Pancreas (tissue), 10 donors: ENCODE results near the gene IFT22. TPM values are rescaled to one million over a fixed set of nuclear protein-coding genes. Genes with fewer than 3 reads are reported as not detected.

Experiments
- ATAC-seq, 4 donors: fragments of 200-7000 bp; cut with Tn5 transposase; one replicate each; pipeline versions ENCODE4 v1.8.0 to v1.9.1; 2020; ENCODE audit warnings: mild to moderate bottlenecking in 4 of 4, moderate library complexity in 4 of 4
- DNase-seq, 6 donors: peaks; one replicate each; pipeline ENCODE4 v3.0.0-alpha.2; 2020
- FAIRE-seq: peaks from 2 replicates; lab custom pipeline; 2012; peaks lifted over from hg19 to GRCh38; lab: Jason Lieb, UNC
- H3K27ac ChIP-seq, 4 donors: fragments of 200-600 bp; sonication (generic); 1 replicate in 3 of 4; 2 replicates in 1 of 4; pipeline versions ENCODE4 v1.5.0 to v1.8.0; 2020
- H3K27me3 ChIP-seq, 4 donors: fragments of 200-600 bp; one replicate each; pipeline ENCODE4 v1.8.0; 2021
- H3K36me3 ChIP-seq, 3 donors: fragments of 200-600 bp; sonication (generic) in 1 of 3; one replicate each; pipeline versions ENCODE4 v1.5.0 to v1.8.0; 2020 to 2021
- H3K4me1 ChIP-seq, 3 donors: fragments of 200-600 bp; one replicate each; pipeline ENCODE4 v1.8.0; 2021
- H3K4me3 ChIP-seq, 4 donors: fragments of 200-600 bp; sonication (generic) in 2 of 4; one replicate each; pipeline versions ENCODE4 v1.5.0 to v1.8.0; 2020 to 2021
- H3K9me3 ChIP-seq, 4 donors: fragments of 200-600 bp; one replicate each; pipeline ENCODE4 v1.8.0; 2021
- CTCF ChIP-seq, 4 donors: fragments of 200-600 bp; sonication (generic) in 3 of 4; IDR thresholded peaks; one replicate each; pipeline versions ENCODE4 v1.5.0 to v1.8.0; 2021; ENCODE audit warnings: antibody characterized with exemption in 4 of 4
- WGBS, 2 donors: extraction: QIAGEN DNeasy Blood & Tissue Kit; methylation state at CpG; one replicate each; pipeline ENCODE4 v1.1.7; 2013; 5-methylcytosine and 5-hydroxymethylcytosine counted together
- intact Hi-C, 3 donors: fragments of 100-400 bp; cut with DNase I; formaldehyde crosslinking; loops; one replicate each; pipeline versions ENCODE4 v1.11.1 to v1.14.2; 2022
- polyA plus RNA-seq, 2 donors: library from polyadenylated mRNA; stranded (reverse); fragments of 200-250 nt; gene quantifications; one replicate each; pipeline ENCODE4 v1.2.3, GENCODE V29; 2013
- total RNA-seq, 6 donors: library from RNA; stranded (reverse); fragmentation: NEBNext Ultra II Directional in 4 of 6; extraction: Animal tissue kit (Norgen Biotek cat#: 25700) in 4 of 6; gene quantifications; one replicate each; pipeline versions ENCODE4 v1.2.1 to v1.2.4, GENCODE V29; 2021 to 2023
- donor health status: healthy with polysubstance abuse.
- donor health status: DM: no; HTN: no; CAD: no; lungs with moderate emphysema.
- donor health status: DM: no; HTN: no; CAD: no.
- donor health status: control.
- donor health status: control.
- donor health status: Bipolar disorder and iron deficiency.
- donor health status: DM: yes; HTN: yes; CAD: no.
- donor health status: DM: no; HTN: no; CAD: no.
- donor health status: DM: no; HTN: no; CAD: no.
- donor health status: DM: yes; HTN: yes; CAD: no.

Gene IFT22
- total and polyA plus RNA-seq, 8 donors: 10.4 to 22.9 (median 13.3) TPM

GRCh38 chr7:101319401-101319800 is 2.2 kb downstream of the IFT22 start:
- Histone ChIP-seq H3K4me3 (no peak overlapping the region), H3K27ac (no peak overlapping the region), H3K9me3 (no peaks in the 10 kb centered on the region), H3K36me3 (peaks cover 0 to 7% (median 0%) of the 10 kb centered on the region in 3 donors), H3K4me1 (peaks cover 0 to 5% (median 4%) of the 10 kb centered on the region in 3 donors), H3K27me3 (no peaks in the 10 kb centered on the region)
- no peak for TF ChIP-seq CTCF (IDR thresholded peaks at IDR 0.05)
- no peak for FAIRE-seq
- no peak for DNase-seq
- intact Hi-C loops: no loop called here
- no peak for ATAC-seq
- 63 to 67% methylated on average over 5 of the region's 5 CpGs for WGBS, 2 donors

- intact Hi-C loops: no loop called here
- Histone ChIP-seq H3K4me1 (no peaks in the 10 kb centered on the region), H3K4me3 (no peak overlapping the region), H3K27ac (no peak overlapping the region), H3K9me3 (no peaks in the 10 kb centered on the region), H3K36me3 (peaks cover 0 to 7% (median 0%) of the 10 kb centered on the region in 3 donors), H3K27me3 (no peaks in the 10 kb centered on the region)
- peak in 1 of 6 donors; percentile 46 for DNase-seq
- no peak for FAIRE-seq
- peak; percentile 45 to 71 (median 50) for TF ChIP-seq CTCF (IDR thresholded peaks at IDR 0.05)
- peak in 2 of 4 donors; percentile 60 to 71 for ATAC-seq
- 0 to 9% methylated on average over 1 of the region's 1 CpG for WGBS, 2 donors
Observed at GRCh38 chr7:101315336-101315735, 6.3 kb downstream of the IFT22 start.

- peak; percentile 97 to 99 (median 98) for ATAC-seq
- TF ChIP-seq CTCF (IDR thresholded peaks at IDR 0.05): no peak
- no peaks in the 10 kb centered on the region for H3K27me3 ChIP-seq
- no peaks in the 10 kb centered on the region for H3K36me3 ChIP-seq
- peak; percentile 84 to 94 (median 89) for DNase-seq
- no peaks in the 10 kb centered on the region for H3K4me1 ChIP-seq
- peak overlapping the region; percentile 30 to 63 (median 58) for H3K4me3 ChIP-seq
- 5% methylated on average over 47 to 62 of the region's 62 CpGs for WGBS, 2 donors
- H3K9me3 ChIP-seq: no peaks in the 10 kb centered on the region
- intact Hi-C loops: no loop called here
- FAIRE-seq: no peak
- peak overlapping the region in 3 of 4 donors; percentile 3 to 40 (median 33) for H3K27ac ChIP-seq
Observed at GRCh38 chr7:101308245-101309085, 13.1 kb downstream of the IFT22 start.

- 90 to 93% methylated on average over 9 of the region's 9 CpGs for WGBS, 2 donors
- H3K9me3 ChIP-seq: no peaks in the 10 kb centered on the region
- no peaks in the 10 kb centered on the region for H3K4me1 ChIP-seq
- DNase-seq: no peak
- H3K4me3 ChIP-seq: no peak overlapping the region
- TF ChIP-seq CTCF (IDR thresholded peaks at IDR 0.05): no peak
- no peaks in the 10 kb centered on the region for H3K36me3 ChIP-seq
- H3K27ac ChIP-seq: no peak overlapping the region
- intact Hi-C loops: no loop called here
- H3K27me3 ChIP-seq: peaks cover 4 to 17% (median 9%) of the 10 kb centered on the region in 4 donors
- no peak for ATAC-seq
- no peak for FAIRE-seq
Observed at GRCh38 chr7:101306307-101306706, 15.3 kb downstream of the IFT22 start.
